GM21515 (cell line): Measurements from ENCODE around the gene SLC8A1.

Experiments
- ATAC-seq: cut with Tn5 transposase; IDR thresholded peaks from one replicate; pipeline ENCODE4 v1.9.1; 2021; ENCODE audit not compliant: unreplicated experiment

Gene SLC8A1

GRCh38 chr2:40166006-40166405 is 285.9 kb downstream of the SLC8A1 start:
- ATAC-seq = no peak

- ATAC-seq = no peak
Observed at GRCh38 chr2:40165509-40165844, 286.4 kb downstream of the SLC8A1 start.

- no peak for ATAC-seq
Observed at GRCh38 chr2:40164736-40165508, 287.0 kb downstream of the SLC8A1 start.

GRCh38 chr2:40161986-40162385 is 289.9 kb downstream of the SLC8A1 start:
- no peak for ATAC-seq

GRCh38 chr2:40160751-40161218 is 291.1 kb downstream of the SLC8A1 start:
- ATAC-seq = no peak

- ATAC-seq = no peak
Observed at GRCh38 chr2:40159333-40159732, 292.6 kb downstream of the SLC8A1 start.

- no peak for ATAC-seq
Observed at GRCh38 chr2:40158781-40159180, 293.1 kb downstream of the SLC8A1 start.

GRCh38 chr2:40155728-40156127 is 296.2 kb downstream of the SLC8A1 start:
- no peak for ATAC-seq

GRCh38 chr2:40150266-40150665 is 301.6 kb downstream of the SLC8A1 start:
- ATAC-seq = no peak

- ATAC-seq = no peak
Observed at GRCh38 chr2:40148334-40148733, 303.6 kb downstream of the SLC8A1 start.

GRCh38 chr2:40147360-40147759 is 304.5 kb downstream of the SLC8A1 start:
- no peak for ATAC-seq

GRCh38 chr2:40144022-40144421 is 307.9 kb downstream of the SLC8A1 start:
- no peak for ATAC-seq

GRCh38 chr2:40138314-40138713 is 313.6 kb downstream of the SLC8A1 start:
- no peak for ATAC-seq

- ATAC-seq = no peak
Observed at GRCh38 chr2:40131081-40131704, 320.7 kb downstream of the SLC8A1 start.

GRCh38 chr2:40130251-40130994 is 321.5 kb downstream of the SLC8A1 start:
- ATAC-seq = no peak

- ATAC-seq = no peak
Observed at GRCh38 chr2:40129725-40130124, 322.2 kb downstream of the SLC8A1 start.

GRCh38 chr2:40128796-40129195 is 323.1 kb downstream of the SLC8A1 start:
- ATAC-seq = no peak

- no peak for ATAC-seq
Observed at GRCh38 chr2:40127890-40128557, 323.9 kb downstream of the SLC8A1 start.

- no peak for ATAC-seq
Observed at GRCh38 chr2:40127146-40127545, 324.7 kb downstream of the SLC8A1 start.

GRCh38 chr2:40126006-40126405 is 325.9 kb downstream of the SLC8A1 start:
- ATAC-seq = no peak

GRCh38 chr2:40123746-40124145 is 328.1 kb downstream of the SLC8A1 start:
- no peak for ATAC-seq
